H1 (cell line): ENCODE data around the gene TNFAIP1. TPM values are rescaled to one million over a fixed set of nuclear protein-coding genes. Genes with fewer than 3 reads are reported as not detected.

Experiments used
- BRCA1 ChIP-seq: IDR thresholded peaks from 2 replicates; pipeline ENCODE4 v1.6.1; 2012; ENCODE audit warnings: low read depth, low read length, improper control_type of control experiment
- GTF2F1 ChIP-seq: IDR thresholded peaks from 2 replicates; pipeline ENCODE4 v1.6.1; 2012; ENCODE audit warnings: low read depth, low read length, improper control_type of control experiment, borderline replicate concordance
- HDAC2 ChIP-seq, 2 experiments: fragments of 300-600 bp in 1 of 2; sonication (generic) in 1 of 2; IDR thresholded peaks; 2 replicates each; pipeline ENCODE4 v1.6.1; 2011 to 2012; ENCODE audit warnings: low read depth in 2 of 2, low read length in 2 of 2, mild to moderate bottlenecking in 2 of 2, moderate library complexity in 2 of 2, borderline replicate concordance in 1 of 2, inconsistent platforms in 1 of 2
- KDM1A ChIP-seq: fragments of 200-600, 300-600 bp; sonication (generic); IDR thresholded peaks from 2 replicates; pipeline ENCODE4 v1.7.1; 2016; ENCODE audit warnings: mild to moderate bottlenecking, low read length, borderline replicate concordance
- MAFK ChIP-seq: IDR thresholded peaks from 2 replicates; pipeline ENCODE4 v1.6.1; 2012; ENCODE audit warnings: low read depth, mild to moderate bottlenecking, improper control_type of control experiment, low read length
- NRF1 ChIP-seq: IDR thresholded peaks from 2 replicates; pipeline ENCODE4 v1.6.1; 2011; ENCODE audit warnings: mild to moderate bottlenecking, low read depth, low read length, improper control_type of control experiment
- POLR2A ChIP-seq, 2 experiments: IDR thresholded peaks; 1 replicate in 1 of 2; 2 replicates in 1 of 2; pipeline ENCODE4 v1.6.1; 2011; ENCODE audit warnings: low read depth in 2 of 2, low read length in 2 of 2, mild to moderate bottlenecking in 2 of 2; ENCODE audit errors: control extremely low read depth in 1 of 2
- RNF2 ChIP-seq: fragments of 200-900, 300-1000 bp; sonication (generic); IDR thresholded peaks from 2 replicates; pipeline ENCODE4 v1.7.1; 2016; ENCODE audit warnings: borderline replicate concordance, low read depth, mild to moderate bottlenecking, antibody characterized with exemption, low read length; ENCODE audit not compliant: poor library complexity, severe bottlenecking; ENCODE audit errors: missing control alignments
- TAF1 ChIP-seq: IDR thresholded peaks from 2 replicates; pipeline ENCODE4 v1.6.1; 2011; ENCODE audit warnings: mild to moderate bottlenecking, low read depth, low read length
- TEAD4 ChIP-seq: IDR thresholded peaks from 2 replicates; pipeline ENCODE4 v1.6.1; 2012; ENCODE audit warnings: low read depth, low read length, inconsistent platforms, mixed read lengths
- polyA plus RNA-seq, 7 experiments: library from polyadenylated mRNA; depleted of rRNA in 3 of 7; stranded (reverse) in 5 of 7; unstranded in 2 of 7; fragments of >200 nt in 5 of 7; fragments of 200-250 nt in 2 of 7; gene quantifications; 1 replicate in 5 of 7; 2 replicates in 1 of 7; 4 replicates in 1 of 7; pipeline versions ENCODE4 v1.2.1 to v1.2.3, GENCODE V29; 2011 to 2013; ENCODE audit warnings: missing spikeins in 2 of 7, mixed read lengths in 2 of 7
- total RNA-seq: library from RNA; stranded (reverse); fragmentation: NEBNext Ultra II Directional; extraction: Animal tissue kit (Norgen Biotek cat#: 25700); gene quantifications from 2 replicates; pipeline ENCODE4 v1.2.1, GENCODE V29; 2021

The TNFAIP1 gene
- total and polyA plus RNA-seq, 2 of the 8 experiments (the other 6 are each of a cell fraction or from before 2014, with no cell fraction given) = 16.9 to 19.5 TPM

DNA sequence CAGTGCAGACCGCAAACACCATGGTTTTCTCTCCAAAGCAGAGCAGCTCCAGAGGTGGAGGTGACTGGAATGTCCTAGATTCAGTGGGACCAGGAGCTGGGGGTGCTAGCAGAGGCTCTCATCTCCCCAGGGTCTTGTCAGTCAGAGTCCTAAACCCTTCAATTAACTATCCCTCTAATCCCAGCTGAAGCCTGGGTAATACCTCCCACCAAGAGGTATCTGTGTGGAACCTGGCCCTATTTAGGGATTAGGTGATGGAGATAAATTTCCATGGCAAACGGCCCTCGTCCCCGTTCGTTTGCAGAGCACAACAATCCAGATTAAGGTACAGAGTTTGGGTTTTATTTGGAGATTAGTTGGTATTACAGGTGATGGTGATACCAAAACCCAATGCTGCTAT, 27.6 kb downstream of the TNFAIP1 start (continued):
- no peak for TF ChIP-seq GTF2F1
- TF ChIP-seq KDM1A = no peak
- TF ChIP-seq BRCA1 = no peak
- TF ChIP-seq RNF2 = no peak
- no peak for TF ChIP-seq NRF1
- TF ChIP-seq TAF1 = no peak
- no peak for TF ChIP-seq TEAD4
- TF ChIP-seq POLR2A (IDR thresholded peaks at IDR 0.05; ENCODE audit: control extremely low read depth in 1 of 2, low read depth in 2 of 2, low read length in 2 of 2) = no peak
- no peak for TF ChIP-seq HDAC2 (IDR thresholded peaks at IDR 0.05; ENCODE audit: borderline replicate concordance in 1 of 2, low read depth in 2 of 2, low read length in 2 of 2)
- TF ChIP-seq MAFK = no peak
